B cell (primary cell): Measurements from ENCODE around the gene WARS2. TPM values are rescaled to one million over a fixed set of nuclear protein-coding genes. Genes with fewer than 3 reads are reported as not detected.

ENCODE experiments used
- ATAC-seq: fragments of 200-7000 bp; cut with Tn5 transposase; one replicate; pipeline ENCODE4 v1.10.0; 2021; ENCODE audit warnings: low read depth, mild to moderate bottlenecking, moderate number of reproducible peaks, moderate library complexity
- CTCF ChIA-PET: fragments of 350-600 bp; sonication (Branson Sonifier 250); formaldehyde crosslinking; loops from one replicate; lab custom pipeline; 2021; ENCODE audit warnings: antibody characterized with exemption, inconsistent platforms; lab: Charles Lee
- POLR2A ChIA-PET: fragments of 350-600 bp; sonication (Branson Sonifier 250); formaldehyde crosslinking; loops from one replicate; lab custom pipeline; 2021; ENCODE audit warnings: antibody characterized with exemption; lab: Charles Lee
- DNase-seq: peaks from one replicate; pipeline ENCODE4 v3.0.0; 2013
- H2AFZ ChIP-seq: 2 replicates; pipeline ENCODE4 v1.6.1; 2012; ENCODE audit warnings: mild to moderate bottlenecking, low read depth, low read length; ENCODE audit not compliant: insufficient read depth, poor library complexity, severe bottlenecking
- H3K27ac ChIP-seq, 2 donors: 1 replicate in 1 of 2; 2 replicates in 1 of 2; pipeline ENCODE4 v1.5.1; 2012 to 2013; ENCODE audit warnings: low read length in 2 of 2, mild to moderate bottlenecking in 2 of 2, moderate library complexity in 1 of 2
- H3K27me3 ChIP-seq, 4 experiments: fragments of 200-600 bp in 1 of 4; sonication (generic) in 1 of 4; replicated peaks in 1 of 4; 1 replicate in 2 of 4; 2 replicates in 2 of 4; pipeline versions ENCODE4 v1.6.1 to v1.7.0; 2013 to 2016; ENCODE audit warnings: low read length in 3 of 4, mild to moderate bottlenecking in 2 of 4, mixed read lengths in 1 of 4, moderate library complexity in 1 of 4; ENCODE audit not compliant: insufficient read depth in 4 of 4, control insufficient read depth in 3 of 4; ENCODE audit errors: control extremely low read depth in 1 of 4
- H3K36me3 ChIP-seq, 2 experiments: replicated peaks in 1 of 2; 1 replicate in 1 of 2; 2 replicates in 1 of 2; pipeline versions ENCODE4 v1.6.1 to v1.7.1; 2013; ENCODE audit warnings: low read length in 1 of 2; ENCODE audit not compliant: insufficient read depth in 2 of 2, control insufficient read depth in 1 of 2; ENCODE audit errors: control extremely low read depth in 1 of 2, extremely low read depth in 1 of 2
- H3K4me1 ChIP-seq, 2 donors: fragments of 200-600 bp in 1 of 2; sonication (generic) in 1 of 2; 1 replicate in 1 of 2; 2 replicates in 1 of 2; pipeline versions ENCODE4 v1.5.1 to v1.6.1; 2013 to 2017; ENCODE audit warnings: low read length in 2 of 2; ENCODE audit not compliant: control insufficient read depth in 2 of 2, insufficient read depth in 2 of 2
- H3K4me2 ChIP-seq: replicated peaks from 2 replicates; pipeline ENCODE3; 2012; ENCODE audit warnings: mild to moderate bottlenecking, low read depth, low read length; ENCODE audit not compliant: poor library complexity, severe bottlenecking
- H3K4me3 ChIP-seq, 5 experiments: fragments of 200-600 bp in 1 of 5; sonication (generic) in 1 of 5; 1 replicate in 3 of 5; 2 replicates in 2 of 5; pipeline versions ENCODE4 v1.5.1 to v1.7.0; 2011 to 2016; ENCODE audit warnings: low read length in 4 of 5, mild to moderate bottlenecking in 4 of 5, low read depth in 2 of 5, control low read depth in 1 of 5, moderate library complexity in 1 of 5; ENCODE audit not compliant: insufficient read depth in 1 of 5; ENCODE audit errors: control extremely low read depth in 1 of 5, extremely low read depth in 1 of 5
- H3K79me2 ChIP-seq: fragments of 200-600 bp; sonication (generic); one replicate; pipeline ENCODE4 v1.6.0; 2016; ENCODE audit warnings: low read length; ENCODE audit not compliant: control insufficient read depth, insufficient read depth
- H3K9ac ChIP-seq: fragments of 200-600 bp; sonication (generic); 2 replicates; pipeline ENCODE4 v1.6.1; 2017; ENCODE audit warnings: mild to moderate bottlenecking, low read length, moderate library complexity
- H3K9me3 ChIP-seq, 3 donors: one replicate each; pipeline versions ENCODE4 v1.6.1 to v1.7.1; 2013; ENCODE audit warnings: low read length in 2 of 3; ENCODE audit not compliant: control insufficient read depth in 2 of 3, insufficient read depth in 1 of 3; ENCODE audit errors: control extremely low read depth in 1 of 3
- H4K20me1 ChIP-seq: 2 replicates; pipeline ENCODE4 v1.6.0; 2012; ENCODE audit warnings: mild to moderate bottlenecking, low read length; ENCODE audit not compliant: insufficient read depth, control insufficient read depth, poor library complexity, severe bottlenecking
- H3K27ac Mint-ChIP-seq: one replicate; pipeline ENCODE4 v1.8.0; 2021; ENCODE audit warnings: mixed read lengths
- H3K27me3 Mint-ChIP-seq: one replicate; pipeline ENCODE4 v1.8.0; 2021; ENCODE audit warnings: mixed read lengths
- H3K4me1 Mint-ChIP-seq: one replicate; pipeline ENCODE4 v1.8.0; 2021; ENCODE audit warnings: mixed read lengths
- H3K4me3 Mint-ChIP-seq: one replicate; pipeline ENCODE4 v1.8.0; 2021; ENCODE audit warnings: mixed read lengths
- H3K9me3 Mint-ChIP-seq: one replicate; pipeline ENCODE4 v1.8.0; 2022; ENCODE audit warnings: mixed read lengths; ENCODE audit not compliant: insufficient read depth
- CTCF ChIP-seq: fragments of 200-600 bp; IDR thresholded peaks from one replicate; pipeline ENCODE4 v1.8.0; 2022; ENCODE audit warnings: antibody characterized with exemption, mild to moderate bottlenecking
- EZH2 ChIP-seq: IDR thresholded peaks from 2 replicates; pipeline ENCODE4 v1.6.1; 2012; ENCODE audit warnings: borderline replicate concordance, low read depth, mild to moderate bottlenecking, moderate library complexity, low read length; ENCODE audit not compliant: insufficient read depth, poor library complexity, severe bottlenecking
- WGBS: methylation state at CpG from one replicate; pipeline ENCODE4 v1.1.5; 2013; ENCODE audit warnings: missing lambda C conversion rate; ENCODE audit not compliant: insufficient coverage; 5-methylcytosine and 5-hydroxymethylcytosine counted together
- intact Hi-C: fragments of 100-400 bp; cut with micrococcal nuclease; formaldehyde crosslinking; loops from one replicate; pipeline ENCODE4 v1.10.0; 2022
- polyA plus RNA-seq: library from polyadenylated mRNA; depleted of rRNA; stranded (reverse); fragments of >200 nt; gene quantifications from 2 replicates; pipeline ENCODE4 v1.2.3, GENCODE V29; 2012
- total RNA-seq, 2 donors: library from RNA; stranded (reverse); fragments of 120-200 nt in 1 of 2; gene quantifications; 1 replicate in 1 of 2; 2 replicates in 1 of 2; pipeline versions ENCODE4 v1.2.3 to v1.2.4, GENCODE V29; 2013 to 2022

The WARS2 gene
- total and polyA plus RNA-seq, 2 donors (not counting 1 experiment from before 2014, with no cell fraction given) = 4.2 to 14.3 TPM

- CTCF ChIA-PET = interaction anchor here (1.3 kb wide), 1 partner anchor 22 kb away, joined by 3 read pairs; no protein-coding TSS in a partner anchor
- DNase-seq (peak; percentile 34), ATAC-seq (no peak)
- Mint-ChIP-seq H3K4me1 (peaks cover 35% of the 10 kb centered on the region), H3K9me3 (no peaks in the 10 kb centered on the region), H3K27me3 (peaks cover 80% of the 10 kb centered on the region), H3K4me3 (peak overlapping the region; percentile 69), H3K27ac (no peak overlapping the region)
- no peaks in the 10 kb centered on the region for H3K36me3 ChIP-seq
- H3K9me3 ChIP-seq = peaks cover 0 to 81% (median 42%) of the 10 kb centered on the region in 3 donors
- TF ChIP-seq CTCF (no peak), EZH2 (no peak)
- POLR2A ChIA-PET = no interaction called here
- H4K20me1 ChIP-seq = no peaks in the 10 kb centered on the region
- H3K4me3 ChIP-seq = peak overlapping the region in 3 of 5 experiments; percentile 1 to 32 (median 15)
- H3K9ac ChIP-seq = peak overlapping the region; percentile 5
- no peak overlapping the region for H3K27ac ChIP-seq
- peak overlapping the region; percentile 59 for H2AFZ ChIP-seq
- H3K4me1 ChIP-seq = peaks cover 48 to 58% of the 10 kb centered on the region in 2 donors
- 16% methylated on average over 39 of the region's 42 CpGs for WGBS
- intact Hi-C loops = no loop called here
- H3K79me2 ChIP-seq = no peaks in the 10 kb centered on the region
- peaks cover 0 to 99% (median 88%) of the 10 kb centered on the region in 4 experiments for H3K27me3 ChIP-seq
- peak overlapping the region; percentile 66 for H3K4me2 ChIP-seq
These were observed 153.6 kb downstream of the WARS2 start for GRCh38 chr1:118986555-118987467.
